CD4-positive, alpha-beta T cell treated with Interleukin-1 beta for 1 hour (primary cell): ENCODE measurements around the gene TPP1.
A peak's percentile ranks its signal among the peaks of the same experiment; 100 is the strongest.

Experiments
- DNase-seq, 2 donors: peaks; one replicate each; pipeline ENCODE4 v3.0.0-alpha.2; 2020 to 2022

TPP1 gene

GRCh38 chr11:6627762-6628241 lies 8.6 kb upstream of the TPP1 start:
- DNase-seq: peak; percentile 10 to 50

DNA sequence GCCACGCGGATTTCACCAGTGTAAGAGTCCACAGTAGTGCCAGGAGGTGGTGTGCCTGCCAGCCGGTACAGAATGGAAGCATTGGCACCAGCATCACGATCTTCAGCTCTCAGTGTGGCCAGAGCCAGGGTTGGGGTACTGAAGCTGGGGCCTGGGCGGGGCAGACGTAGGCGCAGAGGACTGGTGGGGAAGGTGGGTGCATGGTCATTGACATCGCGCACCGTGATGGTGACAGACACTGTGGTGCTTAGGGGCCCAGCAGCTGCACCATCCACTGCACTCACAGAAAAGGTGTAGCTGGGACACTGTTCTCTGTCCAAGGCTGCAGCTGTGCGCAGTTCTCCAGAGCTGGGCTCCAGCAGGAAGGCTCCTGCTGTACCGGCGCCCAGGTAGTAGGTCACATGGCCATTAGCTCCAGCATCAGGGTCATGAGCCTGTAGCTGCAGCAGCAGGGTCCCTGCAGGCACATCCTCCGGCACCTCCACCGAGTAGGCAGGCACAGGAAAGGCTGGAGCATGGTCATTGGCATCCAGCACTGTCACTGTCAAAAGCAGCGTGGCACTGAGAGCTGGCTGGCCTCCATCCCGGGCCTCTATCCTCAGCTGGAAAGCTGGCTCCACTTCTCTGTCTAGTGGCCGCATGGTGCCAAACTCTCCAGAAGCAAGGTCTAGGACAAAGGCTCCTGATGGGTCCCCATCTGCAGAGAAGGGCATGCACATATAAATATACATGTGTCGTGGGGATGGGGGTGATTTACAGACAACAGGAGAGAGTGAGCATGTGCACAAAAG lies 7.9 kb upstream of the TPP1 start:
- no peak for DNase-seq

GRCh38 chr11:6625832-6626420 lies 6.7 kb upstream of the TPP1 start:
- no peak for DNase-seq

DNA sequence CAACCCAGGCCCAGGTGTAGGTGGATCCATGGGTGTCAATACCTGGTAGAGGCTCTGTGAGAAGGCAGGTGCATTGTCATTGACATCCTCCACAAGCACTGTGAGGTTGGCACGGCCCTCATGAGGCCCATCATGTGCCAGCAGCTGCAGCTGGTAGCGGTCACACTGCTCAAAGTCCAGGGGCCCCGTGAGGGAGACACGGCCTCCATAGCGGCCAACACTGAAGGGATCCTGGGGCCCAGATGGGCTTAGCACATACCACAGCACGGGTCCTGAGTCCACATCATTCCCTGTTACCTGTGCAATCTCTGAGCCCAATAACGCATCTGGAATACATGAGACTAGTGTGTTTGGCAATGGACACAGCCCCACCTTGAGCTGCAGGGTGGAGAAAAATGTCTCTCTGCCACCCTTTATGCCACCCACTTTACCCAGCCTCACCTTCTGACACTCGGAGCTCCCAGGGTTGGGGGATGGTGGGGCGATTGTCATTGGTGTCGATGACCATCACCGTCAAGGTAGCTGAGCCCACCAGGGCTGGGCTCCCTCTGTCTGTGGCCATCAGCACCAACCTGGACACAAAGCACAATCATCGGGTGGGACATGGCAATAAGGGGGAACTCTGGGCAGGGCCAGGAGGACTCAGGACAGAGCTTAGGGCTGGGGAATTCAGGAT lies 6.1 kb upstream of the TPP1 start:
- DNase-seq: no peak

GRCh38 chr11:6623391-6624363 lies 4.5 kb upstream of the TPP1 start:
- no peak for DNase-seq

GRCh38 chr11:6622261-6623171 lies 3.3 kb upstream of the TPP1 start:
- DNase-seq: no peak

DNA sequence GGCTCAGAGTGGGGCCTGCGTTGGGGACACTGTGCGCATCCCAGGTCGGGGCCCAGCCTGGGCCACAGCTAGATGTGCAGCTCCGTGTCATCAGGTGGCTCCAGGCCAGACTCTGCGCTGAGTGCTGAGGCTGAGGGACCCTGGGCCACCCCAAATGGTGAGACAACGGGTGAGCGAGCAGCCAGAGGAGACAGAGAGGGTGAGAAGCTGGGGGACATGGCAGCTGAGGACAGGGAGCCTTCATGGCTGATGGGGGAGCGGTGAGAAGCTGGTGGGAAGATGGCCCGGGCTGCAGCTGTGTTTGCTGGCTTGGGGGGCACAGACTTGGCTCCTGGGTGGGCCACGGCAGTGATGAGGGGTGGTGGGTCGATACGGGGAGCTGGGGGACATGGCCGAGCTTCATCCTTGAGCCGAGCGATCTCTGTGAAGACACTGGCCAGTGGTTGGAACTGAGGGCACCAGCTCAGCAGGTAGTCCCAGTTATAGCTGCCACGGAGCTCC lies 2.5 kb upstream of the TPP1 start:
- DNase-seq: no peak

GRCh38 chr11:6620636-6621035 lies 1.4 kb upstream of the TPP1 start:
- DNase-seq: no peak

GRCh38 chr11:6618117-6619003 lies 862 bp downstream of the TPP1 start:
- peak; percentile 75 to 77 for DNase-seq

DNA sequence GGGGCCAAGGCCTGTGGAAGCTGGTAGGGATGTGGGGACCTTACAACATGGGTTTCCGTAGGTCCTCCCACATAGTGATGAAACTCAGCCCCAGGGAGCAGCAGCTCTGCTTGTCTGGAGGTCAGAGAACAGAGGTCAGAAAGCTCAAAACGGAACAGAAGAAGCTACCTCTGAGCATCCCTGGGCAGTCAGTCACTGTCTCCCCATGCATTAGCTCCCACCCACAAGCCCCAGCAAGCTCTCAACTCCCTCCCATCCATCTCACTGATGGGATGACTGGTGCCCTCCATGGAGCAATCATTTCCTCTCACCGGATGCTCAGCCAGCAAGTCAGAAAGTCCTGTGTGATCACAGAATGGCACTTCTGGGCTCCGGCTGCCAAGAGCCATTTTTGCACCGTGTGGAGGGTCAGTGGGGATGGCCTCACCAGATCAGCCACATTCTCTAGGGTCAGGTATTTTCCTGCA lies 1.9 kb downstream of the TPP1 start:
- peak in 1 of 2 donors; percentile 53 for DNase-seq

GRCh38 chr11:6616596-6617250 lies 2.5 kb downstream of the TPP1 start:
- DNase-seq: no peak

GRCh38 chr11:6615882-6616585 lies 3.2 kb downstream of the TPP1 start:
- DNase-seq: no peak

DNA sequence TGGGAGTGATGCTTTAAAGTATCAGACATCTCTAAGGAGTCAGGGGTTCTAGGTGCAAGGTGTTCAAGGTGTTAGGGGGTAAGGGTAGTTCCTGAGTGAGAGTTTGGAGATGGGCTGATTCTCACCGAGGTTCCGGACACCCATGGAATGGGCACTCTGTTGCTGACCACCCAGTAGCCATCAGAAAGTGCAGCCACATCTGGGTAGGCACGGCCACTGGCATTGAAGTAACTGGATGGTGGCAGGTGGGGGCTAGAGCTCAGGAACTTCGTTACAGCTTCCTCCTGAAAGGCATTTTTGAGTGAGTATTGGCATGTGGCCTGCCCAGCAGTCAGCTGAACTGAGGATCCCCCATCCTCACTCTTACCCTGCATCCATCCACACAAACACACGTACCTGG lies 4.2 kb downstream of the TPP1 start:
- no peak for DNase-seq

GRCh38 chr11:6614446-6614845 lies 4.8 kb downstream of the TPP1 start:
- no peak for DNase-seq

- DNase-seq: no peak
Observed at GRCh38 chr11:6613496-6613895, 5.7 kb downstream of the TPP1 start.

DNA sequence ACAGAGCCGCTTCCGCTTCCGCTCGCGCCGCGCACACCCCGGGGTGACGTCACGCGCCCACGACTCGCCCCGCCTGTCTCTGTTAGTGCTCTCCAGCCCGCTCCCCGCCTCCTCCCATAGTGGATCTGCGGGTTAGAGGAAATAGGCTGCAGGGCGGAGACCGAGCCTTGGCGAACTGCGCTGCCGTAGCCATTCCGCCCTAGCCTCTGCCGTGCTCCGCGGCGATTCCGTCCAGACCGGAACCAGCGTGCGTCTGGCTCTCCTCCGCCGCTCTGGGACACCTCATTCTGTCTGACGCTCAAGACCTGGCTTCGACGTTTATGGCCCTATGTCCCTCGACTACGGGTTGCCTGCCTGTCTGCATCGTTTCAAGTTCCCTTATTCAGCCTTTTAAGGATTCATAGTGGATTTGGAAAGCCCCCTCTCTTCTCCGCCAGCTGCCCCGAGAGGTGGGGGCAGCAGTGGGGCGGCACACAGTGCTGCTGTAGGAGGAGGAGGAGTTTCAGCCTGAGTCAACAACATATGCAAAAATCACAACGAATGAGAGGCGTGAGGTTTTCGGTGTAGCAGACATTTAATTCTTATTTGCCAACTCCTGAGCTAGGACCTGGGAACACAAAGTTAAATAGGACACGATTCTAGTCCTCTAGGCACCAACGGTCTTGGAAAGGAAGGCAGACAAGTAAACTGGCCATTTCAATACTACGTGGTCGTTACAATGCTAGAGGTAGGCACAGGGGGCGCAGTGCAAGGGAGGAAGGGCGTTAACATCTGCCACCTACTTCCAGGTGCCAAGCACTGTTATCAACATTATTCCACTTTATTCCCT lies 6.8 kb downstream of the TPP1 start, which contains the start of gene TAF10:
TSS of gene TAF10 (minus strand) at position 4 of the 829 bp plus-strand sequence. CDS start 27 bp downstream, outside the sequence.
- peak; percentile 95 to 96 for DNase-seq

DNA sequence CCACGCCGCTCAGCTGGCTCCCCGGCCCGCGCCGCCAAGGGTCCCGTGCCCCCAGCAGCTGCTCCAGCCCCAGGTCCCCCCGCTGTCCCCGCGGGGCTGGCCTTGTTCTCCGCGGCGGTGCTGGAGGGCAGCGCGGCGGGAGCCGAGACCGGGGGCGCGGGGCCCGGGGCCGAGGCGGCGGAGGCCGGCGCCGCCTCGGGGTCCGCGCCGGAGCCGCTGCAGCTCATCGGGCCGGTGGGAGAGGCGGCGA lies 7.3 kb downstream of the TPP1 start:
- DNase-seq: no peak
